ENCODE measurements around the gene CHAF1A. TPM values are rescaled to one million over a fixed set of nuclear protein-coding genes. Genes with fewer than 3 reads are reported as not detected.

The CHAF1A gene
- total RNA-seq, 3 donors from 2014 or later: 6.3 to 8.2 (median 7.9) TPM

- peak overlapping the region; percentile 83 to 96 for H3K27ac ChIP-seq
- H3K27me3 ChIP-seq: no peaks in the 10 kb centered on the region
- TF ChIP-seq POLR2AphosphoS5 (IDR thresholded peaks at IDR 0.05) (no peak), CTCF (IDR thresholded peaks at IDR 0.05) (peak in 1 of 3 donors; percentile 10), POLR2A (IDR thresholded peaks at IDR 0.05) (no peak)
- H3K36me3 ChIP-seq: no peaks in the 10 kb centered on the region
- peak overlapping the region in 1 of 3 donors; percentile 19 for H3K4me3 ChIP-seq
- DNase-seq (ENCODE audit: low spot score in 2 of 2): peak in 1 of 2 donors; percentile 83
- peaks cover 39 to 44% of the 10 kb centered on the region in 2 donors for H3K4me1 ChIP-seq
- H3K9me3 ChIP-seq: no peaks in the 10 kb centered on the region
- intact Hi-C loops (cut with DNase I; ENCODE audit: low total_unique reads): loop anchor here (10.0 kb wide), 1 partner anchor 266 kb away; no protein-coding TSS in a partner anchor
Observed at GRCh38 chr19:4388337-4389063, 13.9 kb upstream of the CHAF1A start.

- Histone ChIP-seq H3K36me3 (no peaks in the 10 kb centered on the region), H3K27ac (peak overlapping the region; percentile 83 to 96), H3K27me3 (no peaks in the 10 kb centered on the region), H3K9me3 (no peaks in the 10 kb centered on the region), H3K4me3 (no peak overlapping the region), H3K4me1 (peaks cover 39 to 44% of the 10 kb centered on the region in 2 donors)
- TF ChIP-seq CTCF (IDR thresholded peaks at IDR 0.05) (peak in 1 of 3 donors; percentile 13), POLR2A (IDR thresholded peaks at IDR 0.05) (no peak), POLR2AphosphoS5 (IDR thresholded peaks at IDR 0.05) (no peak)
- no peak for DNase-seq (ENCODE audit: low spot score in 2 of 2)
- intact Hi-C loops (cut with DNase I; ENCODE audit: low total_unique reads): loop anchor here (10.0 kb wide), 1 partner anchor 266 kb away; no protein-coding TSS in a partner anchor
Observed at GRCh38 chr19:4389064-4389375, 13.4 kb upstream of the CHAF1A start.

GRCh38 chr19:4389511-4390016, 12.9 kb upstream of the CHAF1A start:
- no peak for TF ChIP-seq POLR2A (IDR thresholded peaks at IDR 0.05)
- no peak for TF ChIP-seq POLR2AphosphoS5 (IDR thresholded peaks at IDR 0.05)
- no peak for TF ChIP-seq CTCF (IDR thresholded peaks at IDR 0.05)
- no peaks in the 10 kb centered on the region for H3K27me3 ChIP-seq
- DNase-seq (ENCODE audit: low spot score in 2 of 2): no peak
- intact Hi-C loops (cut with DNase I; ENCODE audit: low total_unique reads): loop anchor here (10.0 kb wide), 1 partner anchor 265 kb away; no protein-coding TSS in a partner anchor
- peaks cover 39 to 44% of the 10 kb centered on the region in 2 donors for H3K4me1 ChIP-seq
- no peaks in the 10 kb centered on the region for H3K9me3 ChIP-seq
- H3K36me3 ChIP-seq: no peaks in the 10 kb centered on the region
- peak overlapping the region; percentile 83 to 96 for H3K27ac ChIP-seq
- peak overlapping the region in 1 of 3 donors; percentile 48 for H3K4me3 ChIP-seq

- TF ChIP-seq POLR2AphosphoS5 (IDR thresholded peaks at IDR 0.05): no peak
- no peak for TF ChIP-seq CTCF (IDR thresholded peaks at IDR 0.05)
- TF ChIP-seq POLR2A (IDR thresholded peaks at IDR 0.05): no peak
- Histone ChIP-seq H3K36me3 (no peaks in the 10 kb centered on the region), H3K27me3 (no peaks in the 10 kb centered on the region), H3K4me3 (peak overlapping the region in 2 of 3 donors; percentile 11 to 48), H3K9me3 (no peaks in the 10 kb centered on the region), H3K27ac (peak overlapping the region; percentile 83 to 96), H3K4me1 (peaks cover 39 to 44% of the 10 kb centered on the region in 2 donors)
- no peak for DNase-seq (ENCODE audit: low spot score in 2 of 2)
- intact Hi-C loops (cut with DNase I; ENCODE audit: low total_unique reads): no loop called here
Observed at GRCh38 chr19:4390017-4390566, 12.3 kb upstream of the CHAF1A start.

Data from breast epithelium (tissue), 4 donors.